Measurements from ENCODE around the gene LMLN. TPM values are rescaled to one million over a fixed set of nuclear protein-coding genes. Genes with fewer than 3 reads are reported as not detected.

The LMLN gene
- total and polyA plus RNA-seq, 8 donors, result 0.15 to 13.8 (median 2.0) TPM

DNA sequence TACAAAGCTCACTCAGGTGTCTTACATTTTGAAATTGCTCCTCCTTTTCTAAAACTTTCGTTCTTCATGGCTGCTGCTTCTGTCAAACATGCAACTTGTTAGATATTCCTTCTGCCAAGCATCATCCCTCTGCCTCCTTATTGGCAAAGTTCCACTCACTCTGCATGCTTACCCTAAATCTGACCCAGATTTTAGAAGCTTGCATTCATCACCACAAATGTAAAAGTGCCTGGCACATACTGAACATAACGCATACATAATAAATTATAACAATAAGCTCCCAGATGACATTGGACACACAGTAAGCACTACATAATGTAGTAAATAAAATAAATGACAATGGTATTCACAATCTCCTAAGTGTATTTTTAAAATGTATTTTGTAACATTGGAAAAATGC lies 107.4 kb downstream of the LMLN start:
- no peak overlapping the region for H3K4me3 ChIP-seq
- peaks cover 0 to 24% (median 0%) of the 10 kb centered on the region in 3 donors for H3K27me3 ChIP-seq
- no peak for DNase-seq
- TF ChIP-seq, protein P1, sequence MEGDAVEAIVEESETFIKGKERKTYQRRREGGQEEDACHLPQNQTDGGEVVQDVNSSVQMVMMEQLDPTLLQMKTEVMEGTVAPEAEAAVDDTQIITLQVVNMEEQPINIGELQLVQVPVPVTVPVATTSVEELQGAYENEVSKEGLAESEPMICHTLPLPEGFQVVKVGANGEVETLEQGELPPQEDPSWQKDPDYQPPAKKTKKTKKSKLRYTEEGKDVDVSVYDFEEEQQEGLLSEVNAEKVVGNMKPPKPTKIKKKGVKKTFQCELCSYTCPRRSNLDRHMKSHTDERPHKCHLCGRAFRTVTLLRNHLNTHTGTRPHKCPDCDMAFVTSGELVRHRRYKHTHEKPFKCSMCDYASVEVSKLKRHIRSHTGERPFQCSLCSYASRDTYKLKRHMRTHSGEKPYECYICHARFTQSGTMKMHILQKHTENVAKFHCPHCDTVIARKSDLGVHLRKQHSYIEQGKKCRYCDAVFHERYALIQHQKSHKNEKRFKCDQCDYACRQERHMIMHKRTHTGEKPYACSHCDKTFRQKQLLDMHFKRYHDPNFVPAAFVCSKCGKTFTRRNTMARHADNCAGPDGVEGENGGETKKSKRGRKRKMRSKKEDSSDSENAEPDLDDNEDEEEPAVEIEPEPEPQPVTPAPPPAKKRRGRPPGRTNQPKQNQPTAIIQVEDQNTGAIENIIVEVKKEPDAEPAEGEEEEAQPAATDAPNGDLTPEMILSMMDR (IDR thresholded peaks at IDR 0.05), result no peak
- TF ChIP-seq POLR2A (IDR thresholded peaks at IDR 0.05), result no peak
- no peak for TF ChIP-seq EP300 (IDR thresholded peaks at IDR 0.05)
- no peak for TF ChIP-seq POLR2AphosphoS5 (IDR thresholded peaks at IDR 0.05)
- H3K27ac ChIP-seq, result no peak overlapping the region
- WGBS, 5 donors, result 59 to 82% (median 73%) methylated on average over 2 of the region's 2 CpGs
- no peaks in the 10 kb centered on the region for H3K4me1 ChIP-seq
- intact Hi-C loops (cut with DNase I; ENCODE audit: low total_unique reads), result no loop called here
- no peaks in the 10 kb centered on the region for H3K36me3 ChIP-seq
- no peaks in the 10 kb centered on the region for H3K9me3 ChIP-seq

DNA sequence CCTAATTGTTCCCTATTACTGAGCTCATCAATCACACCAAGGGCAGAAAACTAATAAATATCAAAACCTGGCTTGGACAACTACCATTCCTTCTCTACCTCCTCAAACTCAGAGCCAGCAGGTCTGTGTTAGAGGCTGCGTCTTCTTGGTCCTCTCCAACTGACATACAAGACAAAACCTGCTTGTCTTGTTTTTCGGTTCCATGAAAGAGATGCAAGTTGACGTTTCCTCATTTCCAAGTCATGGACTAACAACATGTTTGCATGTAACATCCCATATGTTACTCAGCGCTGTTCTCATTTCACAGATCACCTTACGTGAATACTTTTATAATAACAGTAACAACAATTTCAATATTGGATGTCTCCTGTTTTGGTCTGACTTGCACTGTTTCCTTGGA lies 110.9 kb downstream of the LMLN start:
- H3K4me3 ChIP-seq, result no peak overlapping the region
- WGBS, 5 donors, result 79 to 85% (median 81%) methylated on average over 5 of the region's 5 CpGs
- intact Hi-C loops (cut with DNase I; ENCODE audit: low total_unique reads), result no loop called here
- no peaks in the 10 kb centered on the region for H3K36me3 ChIP-seq
- DNase-seq, result no peak
- H3K27ac ChIP-seq, result no peak overlapping the region
- TF ChIP-seq, protein P1 (IDR thresholded peaks at IDR 0.05), result no peak
- TF ChIP-seq EP300 (IDR thresholded peaks at IDR 0.05), result no peak
- no peak for TF ChIP-seq POLR2A (IDR thresholded peaks at IDR 0.05)
- no peak for TF ChIP-seq POLR2AphosphoS5 (IDR thresholded peaks at IDR 0.05)
- H3K27me3 ChIP-seq, result peaks cover 0 to 39% (median 0%) of the 10 kb centered on the region in 3 donors
- no peaks in the 10 kb centered on the region for H3K4me1 ChIP-seq
- no peaks in the 10 kb centered on the region for H3K9me3 ChIP-seq

DNA sequence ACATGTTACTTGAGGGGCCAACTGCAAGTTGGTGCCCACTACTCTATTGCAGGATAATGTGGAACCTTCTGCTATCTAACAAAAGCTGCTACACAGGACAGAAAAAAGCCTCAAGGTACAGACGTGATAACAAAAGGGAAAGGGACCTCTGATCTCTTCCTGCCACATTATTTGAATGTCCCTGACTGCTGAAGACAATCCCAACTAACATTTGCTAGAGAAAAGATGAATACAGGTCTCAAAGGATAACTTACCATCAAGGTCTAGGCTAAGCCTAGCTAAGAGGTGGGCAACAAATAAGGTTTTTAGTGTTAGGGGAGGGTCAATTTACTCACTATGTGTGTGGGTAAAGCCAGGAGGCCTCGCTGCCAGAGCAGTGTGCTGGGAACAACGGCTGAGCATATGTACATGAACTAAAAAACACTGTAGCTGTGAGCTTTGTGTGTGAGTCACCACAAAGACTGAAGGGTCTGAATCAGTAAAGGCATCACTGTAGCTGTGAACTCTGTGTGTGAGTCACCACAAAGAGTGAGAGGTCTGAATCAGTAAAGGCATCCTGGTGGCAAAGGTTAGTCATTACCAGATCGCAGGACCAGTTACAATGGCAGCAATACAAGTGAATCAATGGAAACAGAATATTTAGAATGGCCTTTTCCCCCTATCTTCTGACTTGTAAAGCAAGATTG lies 111.7 kb downstream of the LMLN start:
- no peaks in the 10 kb centered on the region for H3K9me3 ChIP-seq
- H3K36me3 ChIP-seq, result no peaks in the 10 kb centered on the region
- peaks cover 0 to 48% (median 4%) of the 10 kb centered on the region in 3 donors for H3K27me3 ChIP-seq
- H3K27ac ChIP-seq, result no peak overlapping the region
- WGBS, 5 donors, result 45 to 50% (median 48%) methylated on average over 4 of the region's 4 CpGs
- TF ChIP-seq, protein P1 (IDR thresholded peaks at IDR 0.05), result no peak
- no peak for TF ChIP-seq EP300 (IDR thresholded peaks at IDR 0.05)
- TF ChIP-seq POLR2A (IDR thresholded peaks at IDR 0.05), result no peak
- no peak for TF ChIP-seq POLR2AphosphoS5 (IDR thresholded peaks at IDR 0.05)
- H3K4me1 ChIP-seq, result no peaks in the 10 kb centered on the region
- no peak overlapping the region for H3K4me3 ChIP-seq
- intact Hi-C loops (cut with DNase I; ENCODE audit: low total_unique reads), result no loop called here
- no peak for DNase-seq

DNA sequence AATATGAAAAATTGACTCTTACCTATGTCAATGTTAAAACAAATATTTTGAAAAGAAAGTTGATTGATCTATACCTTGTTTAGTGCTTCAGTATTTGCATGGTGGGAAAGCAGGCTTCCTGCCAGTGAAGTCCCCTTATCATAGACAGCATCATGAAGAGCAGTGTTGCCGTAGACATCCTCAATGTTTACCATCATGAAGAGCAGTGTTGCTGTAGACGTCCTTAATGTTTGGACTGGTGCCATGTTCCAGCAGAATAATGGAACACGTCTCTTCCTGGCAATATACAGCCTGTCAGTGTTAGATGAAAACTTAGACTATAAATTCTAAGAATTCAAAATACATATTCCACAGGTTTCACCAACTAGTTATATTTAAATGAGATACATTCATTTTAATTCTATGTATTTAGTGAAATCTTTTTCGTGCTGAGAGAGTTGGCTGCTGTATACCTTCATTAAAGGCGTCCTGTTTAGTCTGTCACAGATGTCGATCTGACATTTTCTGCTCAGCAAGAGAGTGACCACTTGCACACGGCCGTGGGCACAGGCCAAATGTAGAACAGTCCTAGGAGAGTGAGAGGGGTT lies 116.8 kb downstream of the LMLN start:
- intact Hi-C loops (cut with DNase I; ENCODE audit: low total_unique reads), result no loop called here
- H3K27ac ChIP-seq, result no peak overlapping the region
- TF ChIP-seq EP300 (IDR thresholded peaks at IDR 0.05) (no peak), POLR2A (IDR thresholded peaks at IDR 0.05) (no peak), POLR2AphosphoS5 (IDR thresholded peaks at IDR 0.05) (no peak)
- TF ChIP-seq, protein P1 (IDR thresholded peaks at IDR 0.05), result no peak
- H3K4me3 ChIP-seq, result no peak overlapping the region
- 30 to 47% (median 42%) methylated on average over 8 of the region's 8 CpGs for WGBS, 5 donors
- H3K4me1 ChIP-seq, result peaks cover 17 to 24% (median 20%) of the 10 kb centered on the region in 4 donors
- peaks cover 0 to 5% (median 5%) of the 10 kb centered on the region in 4 donors for H3K9me3 ChIP-seq
- peak in 1 of 2 donors; percentile 12 for DNase-seq
- H3K27me3 ChIP-seq, result peaks cover 9 to 80% (median 47%) of the 10 kb centered on the region in 3 donors
- H3K36me3 ChIP-seq, result no peaks in the 10 kb centered on the region
